HCT116 (cell line): ENCODE measurements around the gene CERT1. TPM values are rescaled to one million over a fixed set of nuclear protein-coding genes. Genes with fewer than 3 reads are reported as not detected.

Source experiments
- ATAC-seq: fragments of 200-7000 bp; cut with Tn5 transposase; 2 replicates; pipeline ENCODE4 v1.9.1; 2020; ENCODE audit warnings: mild to moderate bottlenecking, moderate library complexity
- BruUV-seq: library from RNA; stranded (reverse); fragments of 400-500 nt; replicated peaks from 2 replicates; lab custom pipeline; 2021; lab: Mats Ljungman, UMichigan
- CTCF ChIA-PET: fragments of 300-600 bp; sonication (Branson Sonifier 250); formaldehyde crosslinking; loops from one replicate; lab custom pipeline; 2021; ENCODE audit warnings: antibody characterized with exemption; lab: Charles Lee
- POLR2A ChIA-PET: fragments of 300-600, 350-600 bp; sonication (Branson Sonifier 250); formaldehyde crosslinking; loops from one replicate; lab custom pipeline; 2021; ENCODE audit warnings: antibody characterized with exemption; lab: Charles Lee
- RAD21 ChIA-PET, 2 experiments: fragments of 300-600 bp; sonication (Branson Sonifier 250); formaldehyde crosslinking; loops; one replicate each; lab custom pipeline; 2023; ENCODE audit warnings: low total read pairs in 2 of 2; ENCODE audit not compliant: uncharacterized antibody in 2 of 2, unreplicated experiment in 2 of 2, low non-redundant PET in 1 of 2; lab: Charles Lee
- DNase-seq: peaks from one replicate; pipeline ENCODE4 v3.0.0-alpha.2; 2010; ENCODE audit warnings: low read depth, low spot score
- H2AFZ ChIP-seq: fragments of 200-600 bp; shearing (Covaris generic), sonication (generic); 2 replicates; pipeline ENCODE4 v1.6.1; 2017; ENCODE audit warnings: low read depth, mixed run types, mixed read lengths, antibody characterized with exemption, low read length; ENCODE audit not compliant: poor library complexity, severe bottlenecking
- H3K27ac ChIP-seq: 2 replicates; pipeline ENCODE4 v1.5.1; 2012; ENCODE audit warnings: low read depth, low read length
- H3K27me3 ChIP-seq: fragments of 200-600 bp; sonication (generic); 2 replicates; pipeline ENCODE4 v1.6.1; 2016; ENCODE audit warnings: mixed run types, low read length, mixed read lengths; ENCODE audit not compliant: insufficient read depth
- H3K36me3 ChIP-seq, 2 experiments: fragments of 200-500 bp in 1 of 2; fragments of 200-600 bp in 1 of 2; sonication (Bioruptor generic) in 1 of 2; sonication (generic) in 1 of 2; 2 replicates each; pipeline versions ENCODE4 v1.5.1 to v1.6.1; 2014 to 2016; ENCODE audit warnings: low read length in 2 of 2, inconsistent platforms in 1 of 2, mixed read lengths in 1 of 2, mixed run types in 1 of 2; ENCODE audit not compliant: insufficient read depth in 2 of 2, control insufficient read depth in 1 of 2
- H3K4me1 ChIP-seq, 2 experiments: fragments of 200-600 bp in 1 of 2; sonication (generic) in 1 of 2; 2 replicates each; pipeline versions ENCODE4 v1.5.1 to v1.6.1; 2012 to 2017; ENCODE audit warnings: low read length in 2 of 2, inconsistent platforms in 1 of 2, mild to moderate bottlenecking in 1 of 2, mixed read lengths in 1 of 2, mixed run types in 1 of 2, moderate library complexity in 1 of 2; ENCODE audit not compliant: insufficient read depth in 2 of 2, control insufficient read depth in 1 of 2
- H3K4me2 ChIP-seq: fragments of 200-600 bp; sonication (generic); 2 replicates; pipeline ENCODE4 v1.6.1; 2017; ENCODE audit warnings: mixed run types, low read length, mixed read lengths
- H3K4me3 ChIP-seq, 2 experiments: fragments of 200-600 bp in 1 of 2; sonication (generic) in 1 of 2; replicated peaks in 1 of 2; 2 replicates each; pipeline ENCODE4 v1.5.1; 2011 to 2016; ENCODE audit warnings: low read length in 2 of 2, control low read depth in 1 of 2, low read depth in 1 of 2, mild to moderate bottlenecking in 1 of 2, mixed read lengths in 1 of 2, mixed run types in 1 of 2
- H3K79me2 ChIP-seq: fragments of 200-600 bp; sonication (generic); 2 replicates; pipeline ENCODE4 v1.6.1; 2017; ENCODE audit warnings: mild to moderate bottlenecking, mixed run types, low read length, moderate library complexity, mixed read lengths; ENCODE audit not compliant: insufficient read depth
- H3K9ac ChIP-seq: fragments of 200-600 bp; sonication (generic); 2 replicates; pipeline ENCODE4 v1.6.1; 2016; ENCODE audit warnings: low read length, mixed read lengths
- H3K9me2 ChIP-seq: fragments of 200-600 bp; sonication (generic), shearing (Covaris generic); 2 replicates; pipeline ENCODE4 v1.6.1; 2017; ENCODE audit warnings: mixed run types, mild to moderate bottlenecking, moderate library complexity; ENCODE audit not compliant: insufficient read depth
- H3K9me3 ChIP-seq, 2 experiments: fragments of 200-500 bp in 1 of 2; fragments of 200-600 bp in 1 of 2; sonication (Bioruptor generic) in 1 of 2; sonication (generic) in 1 of 2; 2 replicates each; pipeline ENCODE4 v1.6.1; 2014 to 2017; ENCODE audit warnings: low read length in 2 of 2, mixed read lengths in 2 of 2, inconsistent platforms in 1 of 2, low read depth in 1 of 2, mild to moderate bottlenecking in 1 of 2, mixed run types in 1 of 2, moderate library complexity in 1 of 2; ENCODE audit not compliant: control insufficient read depth in 1 of 2, insufficient read depth in 1 of 2
- H4K20me1 ChIP-seq: fragments of 200-600 bp; sonication (generic), shearing (Covaris generic); 2 replicates; pipeline ENCODE4 v1.6.1; 2017; ENCODE audit warnings: mixed run types, mild to moderate bottlenecking, moderate library complexity; ENCODE audit not compliant: insufficient read depth
- CBX3 ChIP-seq: IDR thresholded peaks from 2 replicates; pipeline ENCODE4 v1.6.1; 2012; ENCODE audit warnings: low read depth
- EGR1 ChIP-seq: IDR thresholded peaks from 2 replicates; pipeline ENCODE4 v1.6.1; 2012; ENCODE audit warnings: low read depth
- ELF1 ChIP-seq: IDR thresholded peaks from 2 replicates; pipeline ENCODE4 v1.6.1; 2012; ENCODE audit warnings: low read depth, borderline replicate concordance
- EZH2phosphoT487 ChIP-seq: fragments of 200-600 bp; IDR thresholded peaks from 2 replicates; pipeline ENCODE4 v1.6.1; 2018; ENCODE audit warnings: antibody characterized with exemption, borderline replicate concordance
- JUND ChIP-seq: IDR thresholded peaks from 2 replicates; pipeline ENCODE4 v1.6.1; 2012
- POLR2A ChIP-seq: IDR thresholded peaks from 2 replicates; pipeline ENCODE4 v1.7.0; 2011; ENCODE audit warnings: borderline replicate concordance; ENCODE audit not compliant: insufficient read depth, insufficient read length; ENCODE audit errors: extremely low read depth
- POLR2AphosphoS5 ChIP-seq: IDR thresholded peaks from 2 replicates; pipeline ENCODE4 v1.6.1; 2011; ENCODE audit warnings: mild to moderate bottlenecking, low read depth, low read length, moderate library complexity
- RAD21 ChIP-seq: IDR thresholded peaks from 2 replicates; pipeline ENCODE4 v1.6.1; 2012; ENCODE audit warnings: low read depth, mild to moderate bottlenecking
- SIN3A ChIP-seq: IDR thresholded peaks from 2 replicates; pipeline ENCODE4 v1.6.1; 2012; ENCODE audit warnings: low read depth
- SRF ChIP-seq: IDR thresholded peaks from 2 replicates; pipeline ENCODE4 v1.6.1; 2012; ENCODE audit warnings: low read depth
- YY1 ChIP-seq: IDR thresholded peaks from 2 replicates; pipeline ENCODE4 v1.6.1; 2011; ENCODE audit warnings: low read length, low read depth, moderate library complexity, mild to moderate bottlenecking; ENCODE audit not compliant: insufficient replicate concordance; ENCODE audit errors: extremely low read depth
- ZFX ChIP-seq: fragments of 450-650 bp; IDR thresholded peaks from 2 replicates; pipeline ENCODE4 v1.6.1; 2017
- ZNF274 ChIP-seq: fragments of 200-500 bp; sonication (Bioruptor generic); IDR thresholded peaks from 2 replicates; pipeline ENCODE4 v1.6.1; 2014; ENCODE audit warnings: mild to moderate bottlenecking, low read depth, low read length, inconsistent platforms
- intact Hi-C: fragments of 100-400 bp; cut with micrococcal nuclease; formaldehyde crosslinking; loops from 2 replicates; pipeline ENCODE4 v1.10.0; 2022
- total RNA-seq: library from RNA; stranded (reverse); gene quantifications from one replicate; pipeline ENCODE4 v1.2.1, GENCODE V29; 2021; ENCODE audit not compliant: unreplicated experiment
- TF ChIP-seq, protein P1 (sequence below): IDR thresholded peaks from 2 replicates; pipeline ENCODE4 v1.6.1; 2011; ENCODE audit warnings: mild to moderate bottlenecking, low read length, moderate library complexity; ENCODE audit not compliant: insufficient replicate concordance; ENCODE audit errors: extremely low read depth
- TF ChIP-seq, protein P2 (sequence below): IDR thresholded peaks from 2 replicates; pipeline ENCODE4 v1.6.1; 2012

Gene CERT1
- total RNA-seq, 1 experiment from 2014 or later: 22.8 TPM

DNA sequence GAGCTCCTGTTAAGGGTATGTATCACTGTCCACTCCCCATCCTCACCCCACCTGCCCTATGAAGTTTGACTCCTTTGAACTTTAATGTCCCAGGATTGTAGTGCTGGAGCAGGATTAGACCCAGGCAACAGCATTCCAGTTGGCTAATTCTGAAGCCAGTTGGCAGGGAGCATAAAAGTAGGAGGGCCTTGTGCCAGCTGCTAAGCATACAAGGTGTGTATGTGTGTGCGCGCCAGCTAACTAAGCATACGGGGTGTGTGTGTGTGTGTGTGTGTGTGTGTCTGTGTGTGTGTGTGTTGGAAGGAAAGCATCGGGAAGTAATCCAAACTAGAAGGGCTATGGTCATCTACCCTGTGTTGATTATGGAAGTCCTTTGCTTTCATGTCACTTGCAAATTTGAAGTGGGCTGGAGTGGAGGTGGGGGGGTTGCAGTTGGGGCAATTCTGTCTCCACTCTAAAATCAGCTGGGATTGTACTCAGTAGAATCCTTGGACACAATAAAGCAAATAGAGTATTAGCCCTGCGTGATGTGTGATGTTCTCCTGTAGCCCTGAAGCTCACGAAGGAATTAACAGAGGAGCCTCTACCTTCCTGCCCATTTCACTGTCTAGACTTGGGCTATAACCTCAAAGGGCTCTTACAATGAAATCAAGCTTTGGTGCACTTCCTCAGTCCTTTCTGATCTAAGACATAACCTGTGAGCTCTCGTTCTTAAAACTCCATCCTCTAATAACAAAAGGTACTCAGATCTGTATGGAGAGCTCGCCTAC is 147.5 kb downstream of the CERT1 start:
- H3K4me3 ChIP-seq: no peak overlapping the region
- H3K9ac ChIP-seq: no peak overlapping the region
- ChIA-PET CTCF (no interaction called here), RAD21 (no interaction called here), POLR2A (no interaction called here)
- no peaks in the 10 kb centered on the region for H3K4me1 ChIP-seq
- no peaks in the 10 kb centered on the region for H3K9me2 ChIP-seq
- intact Hi-C loops: no loop called here
- no peak overlapping the region for H2AFZ ChIP-seq
- no peaks in the 10 kb centered on the region for H3K27me3 ChIP-seq
- no peak overlapping the region for H3K4me2 ChIP-seq
- no peak for DNase-seq
- ATAC-seq: peak; percentile 31
- no peaks in the 10 kb centered on the region for H3K79me2 ChIP-seq
- BruUV-seq: no TSS peak
- no peaks in the 10 kb centered on the region for H4K20me1 ChIP-seq
- peaks cover 17 to 22% of the 10 kb centered on the region in 2 experiments for H3K36me3 ChIP-seq
- no peaks in the 10 kb centered on the region for H3K9me3 ChIP-seq
- no peak overlapping the region for H3K27ac ChIP-seq
- TF ChIP-seq SIN3A (no peak), CBX3 (no peak), YY1 (no peak), POLR2AphosphoS5 (no peak), ELF1 (no peak), POLR2A (no peak), SRF (no peak), RAD21 (no peak), EGR1 (no peak), ZFX (no peak), JUND (no peak), EZH2phosphoT487 (no peak), ZNF274 (no peak)

DNA sequence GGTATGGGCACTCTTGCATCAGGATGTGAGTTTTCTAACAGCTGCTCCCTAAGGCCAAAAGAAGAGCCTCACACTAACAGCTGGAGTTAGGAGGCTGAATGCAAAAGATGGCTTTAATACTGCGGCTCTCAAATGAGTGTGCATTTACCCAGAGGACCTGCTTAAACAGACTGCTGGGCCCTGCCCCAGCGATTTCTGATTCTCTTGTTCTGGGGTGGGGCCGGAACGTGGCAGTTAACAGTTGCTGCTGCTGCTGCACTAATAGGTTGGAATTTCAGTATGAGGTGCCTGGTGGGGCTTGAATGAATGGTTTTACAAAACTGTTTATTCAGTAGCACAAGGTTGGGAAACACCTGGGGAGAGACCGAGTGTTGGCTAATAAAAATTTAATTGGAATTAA is 148.3 kb downstream of the CERT1 start:
- TF ChIP-seq, protein P1, sequence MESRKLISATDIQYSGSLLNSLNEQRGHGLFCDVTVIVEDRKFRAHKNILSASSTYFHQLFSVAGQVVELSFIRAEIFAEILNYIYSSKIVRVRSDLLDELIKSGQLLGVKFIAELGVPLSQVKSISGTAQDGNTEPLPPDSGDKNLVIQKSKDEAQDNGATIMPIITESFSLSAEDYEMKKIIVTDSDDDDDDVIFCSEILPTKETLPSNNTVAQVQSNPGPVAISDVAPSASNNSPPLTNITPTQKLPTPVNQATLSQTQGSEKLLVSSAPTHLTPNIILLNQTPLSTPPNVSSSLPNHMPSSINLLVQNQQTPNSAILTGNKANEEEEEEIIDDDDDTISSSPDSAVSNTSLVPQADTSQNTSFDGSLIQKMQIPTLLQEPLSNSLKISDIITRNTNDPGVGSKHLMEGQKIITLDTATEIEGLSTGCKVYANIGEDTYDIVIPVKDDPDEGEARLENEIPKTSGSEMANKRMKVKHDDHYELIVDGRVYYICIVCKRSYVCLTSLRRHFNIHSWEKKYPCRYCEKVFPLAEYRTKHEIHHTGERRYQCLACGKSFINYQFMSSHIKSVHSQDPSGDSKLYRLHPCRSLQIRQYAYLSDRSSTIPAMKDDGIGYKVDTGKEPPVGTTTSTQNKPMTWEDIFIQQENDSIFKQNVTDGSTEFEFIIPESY: no peak
- TF ChIP-seq CBX3 (no peak), POLR2AphosphoS5 (no peak), ZFX (no peak)
- TF ChIP-seq, protein P2, sequence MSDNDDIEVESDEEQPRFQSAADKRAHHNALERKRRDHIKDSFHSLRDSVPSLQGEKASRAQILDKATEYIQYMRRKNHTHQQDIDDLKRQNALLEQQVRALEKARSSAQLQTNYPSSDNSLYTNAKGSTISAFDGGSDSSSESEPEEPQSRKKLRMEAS: no peak

More for the DNA sequence above, 148.3 kb downstream of the CERT1 start:
- ChIA-PET POLR2A (no interaction called here), RAD21 (no interaction called here), CTCF (no interaction called here)
- H3K79me2 ChIP-seq: no peaks in the 10 kb centered on the region
- H3K9me2 ChIP-seq: no peaks in the 10 kb centered on the region
- no TSS peak for BruUV-seq
- DNase-seq (no peak), ATAC-seq (no peak)
- no peaks in the 10 kb centered on the region for H3K4me1 ChIP-seq
- no peaks in the 10 kb centered on the region for H3K27me3 ChIP-seq
- intact Hi-C loops: no loop called here
- H2AFZ ChIP-seq: no peak overlapping the region
- H3K36me3 ChIP-seq: peaks cover 25 to 27% of the 10 kb centered on the region in 2 experiments
- no peak overlapping the region for H3K27ac ChIP-seq
- H4K20me1 ChIP-seq: no peaks in the 10 kb centered on the region
- no peak overlapping the region for H3K4me3 ChIP-seq
- no peak overlapping the region for H3K9ac ChIP-seq
- no peaks in the 10 kb centered on the region for H3K9me3 ChIP-seq
- no peak overlapping the region for H3K4me2 ChIP-seq
